Measurements from ENCODE around the gene RAB18. TPM values are rescaled to one million over a fixed set of nuclear protein-coding genes. Genes with fewer than 3 reads are reported as not detected.
A peak's percentile ranks its signal among the peaks of the same experiment; 100 is the strongest.

RAB18 gene
- total and polyA plus RNA-seq, 10 of the 15 experiments (the other 5 are each of a cell fraction or from before 2014, with no cell fraction given) = 13.4 to 98.8 (median 42.1) TPM

DNA sequence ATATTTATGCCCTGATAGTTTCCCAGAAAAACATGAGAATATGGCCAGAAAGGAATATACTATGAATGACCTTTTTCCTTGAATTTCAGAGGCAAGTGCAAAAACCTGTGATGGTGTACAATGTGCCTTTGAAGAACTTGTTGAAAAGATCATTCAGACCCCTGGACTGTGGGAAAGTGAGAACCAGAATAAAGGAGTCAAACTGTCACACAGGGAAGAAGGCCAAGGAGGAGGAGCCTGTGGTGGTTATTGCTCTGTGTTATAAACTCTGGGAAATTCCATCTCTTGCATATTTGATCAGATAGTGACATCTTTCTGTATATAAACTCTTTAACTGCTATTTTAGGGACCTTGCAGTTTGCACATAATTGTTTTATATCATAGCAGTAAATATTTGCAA lies 33.7 kb downstream of the RAB18 start:
- SMC1A ChIA-PET (ENCODE audit: uncharacterized antibody, unreplicated experiment) = no interaction called here
- Histone ChIP-seq H3K4me3 (no peak overlapping the region), H3K27ac (ENCODE audit: control insufficient read depth, insufficient read depth) (no peak overlapping the region), H3K4me2 (ENCODE audit: control insufficient read depth, insufficient read depth) (no peak overlapping the region), H3K27me3 (replicated peaks in 1 of 2; ENCODE audit: control insufficient read depth in 2 of 2, insufficient read depth in 2 of 2, low read length in 1 of 2) (no peaks in the 10 kb centered on the region), H4K20me1 (ENCODE audit: control insufficient read depth, insufficient read depth) (no peaks in the 10 kb centered on the region), H2AFZ (ENCODE audit: control insufficient read depth, low read depth, low read length) (no peak overlapping the region), H3K9ac (ENCODE audit: control insufficient read depth, insufficient read depth, low read length) (no peak overlapping the region), H3K36me3 (ENCODE audit: control insufficient read depth in 2 of 2, insufficient read depth in 2 of 2, low read length in 1 of 2) (peaks cover 0 to 15% of the 10 kb centered on the region in 2 experiments; a peak in 3 of 4 replicates), H3K9me3 (replicated peaks; ENCODE audit: control insufficient read depth, insufficient read depth, low read length) (no peaks in the 10 kb centered on the region), H3K4me1 (ENCODE audit: control insufficient read depth, insufficient read depth, low read length) (no peaks in the 10 kb centered on the region; the same call in 1 of the 2 replicates), H3K79me2 (ENCODE audit: control insufficient read depth, insufficient read depth, low read length) (no peaks in the 10 kb centered on the region)
- intact Hi-C loops (cut with micrococcal nuclease; ENCODE audit: unreplicated experiment) = loop anchor here (10.0 kb wide), 1 partner anchor 997 kb away; the partner anchor contains the start of gene WAC
- TSS peak; percentile 20 for BruUV-seq (replicated peaks)
- POLR2A ChIA-PET = no interaction called here
- RAD21 ChIA-PET (ENCODE audit: unreplicated experiment) = no interaction called here
- TF ChIP-seq EP300 (IDR thresholded peaks at IDR 0.05; ENCODE audit: borderline replicate concordance in 1 of 2, control insufficient read depth in 1 of 2, low read depth in 2 of 2, low read length in 2 of 2) (no peak), ZNF687 (IDR thresholded peaks at IDR 0.05) (no peak), TCF12 (IDR thresholded peaks at IDR 0.05; ENCODE audit: low read depth, low read length) (no peak), JUNB (IDR thresholded peaks at IDR 0.05) (no peak), CEBPZ (IDR thresholded peaks at IDR 0.05; ENCODE audit: low read depth, low read length) (no peak), TARDBP (IDR thresholded peaks at IDR 0.05; ENCODE audit: borderline replicate concordance) (no peak)
- DNase-seq (ENCODE audit: low read depth, low spot score) (no peak), ATAC-seq (no peak), FAIRE-seq (peak; percentile 52)
- in situ Hi-C loops (cut with MboI) = no loop called here
- CTCF ChIA-PET = interaction anchor here (0.9 to 2.2 kb wide), 2 partner anchors 21 to 32 kb away, joined by 3 to 6 read pairs; no protein-coding TSS in a partner anchor

Measured in GM12878 (cell line).